ENCODE data around the gene COA6.
A peak's percentile ranks its signal among the peaks of the same experiment; 100 is the strongest.

DNA sequence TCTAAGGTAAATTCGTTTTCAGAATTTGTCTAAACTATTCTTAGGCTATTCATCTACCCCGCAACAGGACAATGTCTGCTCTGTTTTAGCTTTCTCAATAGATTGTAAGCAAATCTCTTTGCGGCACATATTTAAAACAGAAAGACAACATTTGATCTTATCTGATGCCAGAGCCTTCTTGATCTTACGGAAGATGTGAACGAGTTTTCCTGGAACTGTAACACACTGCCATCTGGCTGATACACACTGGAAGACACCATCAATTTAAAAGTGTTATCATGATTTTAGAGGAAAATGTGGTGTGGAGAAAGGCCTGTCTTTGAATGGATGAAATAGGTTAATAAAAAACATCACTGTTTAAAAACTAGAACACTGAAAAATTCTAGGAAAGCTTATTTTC is 36.1 kb downstream of the COA6 start:
- TF ChIP-seq, protein P1, sequence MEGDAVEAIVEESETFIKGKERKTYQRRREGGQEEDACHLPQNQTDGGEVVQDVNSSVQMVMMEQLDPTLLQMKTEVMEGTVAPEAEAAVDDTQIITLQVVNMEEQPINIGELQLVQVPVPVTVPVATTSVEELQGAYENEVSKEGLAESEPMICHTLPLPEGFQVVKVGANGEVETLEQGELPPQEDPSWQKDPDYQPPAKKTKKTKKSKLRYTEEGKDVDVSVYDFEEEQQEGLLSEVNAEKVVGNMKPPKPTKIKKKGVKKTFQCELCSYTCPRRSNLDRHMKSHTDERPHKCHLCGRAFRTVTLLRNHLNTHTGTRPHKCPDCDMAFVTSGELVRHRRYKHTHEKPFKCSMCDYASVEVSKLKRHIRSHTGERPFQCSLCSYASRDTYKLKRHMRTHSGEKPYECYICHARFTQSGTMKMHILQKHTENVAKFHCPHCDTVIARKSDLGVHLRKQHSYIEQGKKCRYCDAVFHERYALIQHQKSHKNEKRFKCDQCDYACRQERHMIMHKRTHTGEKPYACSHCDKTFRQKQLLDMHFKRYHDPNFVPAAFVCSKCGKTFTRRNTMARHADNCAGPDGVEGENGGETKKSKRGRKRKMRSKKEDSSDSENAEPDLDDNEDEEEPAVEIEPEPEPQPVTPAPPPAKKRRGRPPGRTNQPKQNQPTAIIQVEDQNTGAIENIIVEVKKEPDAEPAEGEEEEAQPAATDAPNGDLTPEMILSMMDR (IDR thresholded peaks at IDR 0.05; ENCODE audit: poor library complexity) = peak; percentile 36
- TF ChIP-seq EZH2 (IDR thresholded peaks at IDR 0.05; ENCODE audit: borderline replicate concordance) = no peak
- TF ChIP-seq EZH2phosphoT487 (IDR thresholded peaks at IDR 0.05; ENCODE audit: low read depth, severe bottlenecking, unreplicated experiment) = no peak

All from hepatocyte (in vitro differentiated cells).